ENCODE measurements around the gene DVL1. TPM values are rescaled to one million over a fixed set of nuclear protein-coding genes. Genes with fewer than 3 reads are reported as not detected.

The DVL1 gene
- total RNA-seq, 1 experiment from 2014 or later, result 95.9 TPM

- Histone ChIP-seq H3K36me3 (peaks cover 96% of the 10 kb centered on the region), H3K27ac (no peak overlapping the region), H3K4me3 (no peak overlapping the region), H3K27me3 (replicated peaks) (no peaks in the 10 kb centered on the region), H3K9me3 (replicated peaks) (no peaks in the 10 kb centered on the region), H3K4me1 (replicated peaks) (peaks cover 15% of the 10 kb centered on the region)
- DNase-seq (ENCODE audit: low read depth in 1 of 2, low spot score in 2 of 2), result no peak
These were observed 33.7 kb downstream of the DVL1 start for GRCh38 chr1:1315435-1315954.

DNA sequence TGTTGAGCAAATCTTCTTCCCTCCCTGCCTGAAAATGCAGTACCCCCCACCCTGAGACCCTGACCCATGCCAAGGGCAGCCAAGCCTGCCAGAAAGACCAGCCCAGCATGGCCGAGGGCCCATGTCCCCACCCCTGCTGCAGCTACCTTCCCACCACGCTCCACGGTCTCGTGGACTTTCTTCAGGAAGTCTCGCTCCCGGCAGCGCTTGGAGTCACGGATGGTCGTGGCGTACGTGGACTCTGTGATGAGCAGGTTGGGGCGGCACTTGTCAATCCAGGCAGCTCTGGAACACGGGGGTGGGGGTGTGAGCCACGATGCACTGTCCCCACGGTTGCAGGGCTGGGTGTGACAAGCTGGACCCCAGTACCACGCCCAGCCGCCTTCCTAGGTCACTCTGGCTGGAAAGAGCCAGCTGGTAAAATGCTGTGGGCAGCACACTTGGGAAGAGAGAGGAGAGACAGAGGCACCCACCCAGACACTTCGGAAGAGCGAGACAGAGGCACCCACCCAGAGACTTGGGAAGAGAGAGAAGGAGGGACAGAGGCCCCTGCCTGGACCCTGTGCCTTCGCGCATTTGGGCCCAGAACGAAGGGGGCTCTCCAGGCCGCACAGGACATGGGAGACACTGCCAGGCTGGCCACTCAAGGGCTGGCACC is 34.4 kb downstream of the DVL1 start:
- no peaks in the 10 kb centered on the region for H3K27me3 ChIP-seq (replicated peaks)
- no peak for DNase-seq (ENCODE audit: low read depth in 1 of 2, low spot score in 2 of 2)
- peaks cover 96% of the 10 kb centered on the region for H3K36me3 ChIP-seq
- H3K27ac ChIP-seq, result no peak overlapping the region
- H3K9me3 ChIP-seq (replicated peaks), result no peaks in the 10 kb centered on the region
- peaks cover 18% of the 10 kb centered on the region for H3K4me1 ChIP-seq (replicated peaks)
- no peak overlapping the region for H3K4me3 ChIP-seq

- H3K27me3 ChIP-seq (replicated peaks), result no peaks in the 10 kb centered on the region
- peaks cover 24% of the 10 kb centered on the region for H3K4me1 ChIP-seq (replicated peaks)
- peaks cover 96% of the 10 kb centered on the region for H3K36me3 ChIP-seq
- no peak for DNase-seq (ENCODE audit: low read depth in 1 of 2, low spot score in 2 of 2)
- no peaks in the 10 kb centered on the region for H3K9me3 ChIP-seq (replicated peaks)
- no peak overlapping the region for H3K27ac ChIP-seq
- H3K4me3 ChIP-seq, result no peak overlapping the region
These were observed 35.0 kb downstream of the DVL1 start for GRCh38 chr1:1314237-1314586.

- H3K27me3 ChIP-seq (replicated peaks), result no peaks in the 10 kb centered on the region
- no peak overlapping the region for H3K27ac ChIP-seq
- no peaks in the 10 kb centered on the region for H3K9me3 ChIP-seq (replicated peaks)
- DNase-seq (ENCODE audit: low read depth in 1 of 2, low spot score in 2 of 2), result no peak
- no peak overlapping the region for H3K4me3 ChIP-seq
- H3K36me3 ChIP-seq, result peaks cover 96% of the 10 kb centered on the region
- peaks cover 24% of the 10 kb centered on the region for H3K4me1 ChIP-seq (replicated peaks)
These were observed 35.5 kb downstream of the DVL1 start for GRCh38 chr1:1313500-1314236.

DNA sequence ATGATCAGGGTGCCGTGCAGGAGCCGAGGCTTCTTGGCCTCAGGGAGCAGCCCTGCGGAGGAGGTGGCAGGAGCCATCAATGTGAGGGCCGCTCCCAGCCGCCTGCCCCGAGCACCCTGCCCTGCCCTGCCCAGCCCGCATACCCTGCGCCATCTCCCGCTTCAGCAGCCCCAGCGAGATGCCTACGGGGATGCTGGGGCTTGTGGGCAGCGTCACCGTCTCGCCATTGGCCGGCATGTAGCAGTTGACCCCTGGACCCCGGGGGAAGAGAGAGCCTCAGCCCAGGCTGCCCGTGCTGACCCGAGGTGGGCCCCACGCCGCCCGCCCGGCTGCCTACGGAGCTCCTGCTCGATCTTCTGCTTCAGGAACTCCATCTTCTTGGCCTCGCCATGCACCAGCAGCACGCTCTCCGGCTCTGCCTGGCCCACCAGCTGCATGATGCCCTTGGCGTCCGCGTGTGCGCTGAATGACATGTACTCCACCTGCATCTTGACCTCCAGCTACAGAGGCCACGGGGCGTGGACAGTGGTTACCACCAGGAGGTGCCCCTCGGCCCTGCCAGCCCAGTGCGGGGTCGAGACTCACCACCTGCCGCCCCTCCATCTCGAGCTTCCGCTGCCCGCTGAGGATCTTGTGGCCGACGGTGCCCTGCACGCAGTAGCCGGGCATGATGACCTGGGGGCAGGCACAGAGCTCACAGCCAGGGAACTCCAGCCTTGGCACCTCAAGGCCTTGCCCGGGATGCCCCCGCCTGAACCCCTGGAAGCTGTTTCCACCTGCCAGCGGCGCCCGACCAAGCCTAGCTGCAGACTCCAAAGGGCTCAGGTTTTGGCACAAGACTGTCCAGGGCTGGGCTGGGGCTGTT is 36.5 kb downstream of the DVL1 start:
- peaks cover 20% of the 10 kb centered on the region for H3K4me1 ChIP-seq (replicated peaks)
- H3K27me3 ChIP-seq (replicated peaks), result no peaks in the 10 kb centered on the region
- no peak overlapping the region for H3K4me3 ChIP-seq
- no peak for DNase-seq (ENCODE audit: low read depth in 1 of 2, low spot score in 2 of 2)
- peaks cover 92% of the 10 kb centered on the region for H3K36me3 ChIP-seq
- H3K27ac ChIP-seq, result no peak overlapping the region
- H3K9me3 ChIP-seq (replicated peaks), result no peaks in the 10 kb centered on the region

- Histone ChIP-seq H3K4me1 (replicated peaks) (peaks cover 31% of the 10 kb centered on the region), H3K4me3 (no peak overlapping the region), H3K9me3 (replicated peaks) (0 out of 2 replicates have a peak, but pooled peaks cover 5% of the 10 kb centered on the region), H3K36me3 (peaks cover 86% of the 10 kb centered on the region), H3K27me3 (replicated peaks) (no peaks in the 10 kb centered on the region), H3K27ac (no peak overlapping the region)
- no peak for DNase-seq (ENCODE audit: low read depth in 1 of 2, low spot score in 2 of 2)
These were observed 37.8 kb downstream of the DVL1 start for GRCh38 chr1:1311107-1312104.

GRCh38 chr1:1310476-1311053 is 38.7 kb downstream of the DVL1 start:
- Histone ChIP-seq H3K9me3 (replicated peaks) (0 out of 2 replicates have a peak, but pooled peaks cover 5% of the 10 kb centered on the region), H3K4me1 (replicated peaks) (peaks cover 40% of the 10 kb centered on the region), H3K27me3 (replicated peaks) (no peaks in the 10 kb centered on the region), H3K36me3 (peaks cover 79% of the 10 kb centered on the region), H3K27ac (no peak overlapping the region), H3K4me3 (no peak overlapping the region)
- no peak for DNase-seq (ENCODE audit: low read depth in 1 of 2, low spot score in 2 of 2)

DNA sequence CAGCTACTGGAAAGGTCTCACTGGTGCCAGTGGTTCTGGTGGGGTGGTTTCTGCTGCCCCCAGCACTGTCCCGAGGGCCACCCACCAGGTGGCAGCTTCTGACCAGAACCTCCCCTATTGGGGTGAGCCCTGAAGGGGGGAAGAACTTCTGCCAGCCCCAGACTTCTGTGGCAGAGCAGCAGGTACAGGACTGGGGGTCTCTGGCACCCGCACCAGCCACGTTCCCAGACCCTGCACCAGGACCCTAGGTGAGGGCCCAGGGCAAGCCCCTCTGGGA is 39.2 kb downstream of the DVL1 start:
- H3K27ac ChIP-seq, result no peak overlapping the region
- H3K27me3 ChIP-seq (replicated peaks), result no peaks in the 10 kb centered on the region
- peaks cover 76% of the 10 kb centered on the region for H3K36me3 ChIP-seq
- peaks cover 45% of the 10 kb centered on the region for H3K4me1 ChIP-seq (replicated peaks)
- H3K9me3 ChIP-seq (replicated peaks), result 0 out of 2 replicates have a peak, but pooled peaks cover 5% of the 10 kb centered on the region
- no peak for DNase-seq (ENCODE audit: low read depth in 1 of 2, low spot score in 2 of 2)
- no peak overlapping the region for H3K4me3 ChIP-seq

GRCh38 chr1:1309251-1310108 is 39.7 kb downstream of the DVL1 start:
- H3K27ac ChIP-seq, result no peak overlapping the region; the same call in 1 of the 2 replicates
- H3K9me3 ChIP-seq (replicated peaks), result 0 out of 2 replicates have a peak, but pooled peaks cover 5% of the 10 kb centered on the region
- H3K27me3 ChIP-seq (replicated peaks), result no peaks in the 10 kb centered on the region
- no peak for DNase-seq (ENCODE audit: low read depth in 1 of 2, low spot score in 2 of 2)
- H3K4me3 ChIP-seq, result peak overlapping the region; percentile 91
- peaks cover 51% of the 10 kb centered on the region for H3K4me1 ChIP-seq (replicated peaks)
- peaks cover 74% of the 10 kb centered on the region for H3K36me3 ChIP-seq

DNA sequence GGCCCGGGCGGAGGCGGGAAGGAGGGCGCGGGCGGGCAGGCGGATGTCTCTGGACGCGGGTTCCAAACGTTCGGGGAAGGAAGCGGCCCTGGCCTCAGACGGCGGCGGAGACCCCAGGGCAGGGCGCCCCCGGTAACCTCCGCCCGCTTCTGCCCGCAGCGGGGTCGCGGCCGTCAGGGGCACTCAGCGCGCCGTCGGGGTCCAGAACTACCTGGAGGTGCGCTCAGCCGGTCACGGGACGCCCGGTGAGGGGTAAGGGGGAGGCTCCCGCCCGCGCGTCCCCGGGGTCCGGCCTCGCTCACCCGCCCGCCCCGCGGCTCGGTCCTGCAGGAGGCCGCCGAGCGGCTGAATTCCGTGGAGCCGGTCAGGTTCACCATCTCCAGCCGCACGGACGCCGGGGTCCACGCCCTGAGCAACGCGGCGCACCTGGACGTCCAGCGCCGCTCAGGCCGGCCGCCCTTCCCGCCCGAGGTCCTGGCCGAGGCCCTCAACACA is 40.4 kb downstream of the DVL1 start:
- H3K27ac ChIP-seq, result peak overlapping the region; percentile 74
- H3K36me3 ChIP-seq, result peaks cover 70% of the 10 kb centered on the region
- H3K4me1 ChIP-seq (replicated peaks), result peaks cover 54% of the 10 kb centered on the region
- peak in 1 of 2 experiments; percentile 76 for DNase-seq (ENCODE audit: low read depth in 1 of 2, low spot score in 2 of 2)
- H3K9me3 ChIP-seq (replicated peaks), result 0 out of 2 replicates have a peak, but pooled peaks cover 5% of the 10 kb centered on the region
- no peaks in the 10 kb centered on the region for H3K27me3 ChIP-seq (replicated peaks)
- peak overlapping the region; percentile 91 for H3K4me3 ChIP-seq

DNA sequence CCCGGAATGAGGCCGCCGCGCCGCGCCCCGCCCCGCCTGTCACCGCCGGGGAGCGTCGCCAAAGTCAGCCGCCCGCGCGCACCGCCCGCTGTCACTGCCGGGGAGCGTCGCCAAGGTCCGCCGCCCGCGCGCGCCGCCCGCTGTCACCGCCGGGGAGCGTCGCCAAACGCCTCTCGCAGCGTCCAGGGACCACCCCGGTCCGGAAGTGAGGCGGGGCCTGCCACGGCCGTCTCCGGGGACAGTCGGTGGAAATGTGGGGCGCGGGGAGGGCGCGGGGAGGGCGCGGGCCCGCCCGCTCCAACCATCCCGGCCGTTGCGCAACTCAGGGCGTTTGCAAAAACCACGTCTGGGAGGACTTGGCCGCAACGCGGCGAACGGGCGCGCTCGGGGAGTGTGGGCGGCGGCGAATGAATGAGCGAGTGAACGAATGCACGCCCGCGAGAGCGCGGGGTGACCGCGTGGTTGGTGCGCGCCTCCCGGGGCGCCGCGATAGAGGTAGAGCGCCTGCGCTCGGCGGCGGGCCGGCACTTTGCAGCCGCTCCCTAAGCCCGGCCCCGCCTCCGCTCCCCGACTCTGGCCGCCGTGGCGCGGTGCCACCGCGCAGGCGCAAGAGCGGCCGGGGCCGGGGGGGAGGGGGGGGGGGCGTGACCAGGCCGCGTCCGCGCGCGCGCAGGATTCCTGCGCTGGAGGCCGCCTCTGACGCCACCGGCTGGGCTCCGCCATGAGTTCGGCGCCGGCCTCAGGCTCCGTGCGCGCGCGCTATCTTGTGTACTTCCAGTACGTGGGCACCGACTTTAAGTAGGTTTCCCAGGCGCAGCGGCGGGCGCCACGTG is 41.1 kb downstream of the DVL1 start, which contains the start of the genes ACAP3 and PUSL1:
Gene ACAP3, minus strand, starts transcription at position 8 of the 833 bp plus-strand sequence. CDS start 115 bp downstream, outside the sequence.
Gene PUSL1, plus strand, starts transcription at position 675 of the 833 bp plus-strand sequence. Its CDS starts 47 bp downstream, at position 722.
- peaks cover 54% of the 10 kb centered on the region for H3K4me1 ChIP-seq (replicated peaks)
- DNase-seq (ENCODE audit: low read depth in 1 of 2, low spot score in 2 of 2), result peak; percentile 87 to 95
- H3K4me3 ChIP-seq, result peak within 1 kb of the TSS; percentile 91
- H3K27ac ChIP-seq, result peak within 1 kb of the TSS; percentile 74
- H3K9me3 ChIP-seq (replicated peaks), result 0 out of 2 replicates have a peak, but pooled peaks cover 5% of the 10 kb centered on the region
- H3K36me3 ChIP-seq, result peaks cover 63% of the 10 kb centered on the region
- H3K27me3 ChIP-seq (replicated peaks), result no peaks in the 10 kb centered on the region
